GM21717 (cell line): Measurements from ENCODE around the gene SNX3.
"Not testable (repeated sequence)": the region's sequence is repeated elsewhere in the genome, so short reads cannot be mapped to it uniquely, and the experiment has no call there.

Experiments used
- ATAC-seq: cut with Tn5 transposase; IDR thresholded peaks from one replicate; pipeline ENCODE4 v1.9.1; 2021; ENCODE audit warnings: mild to moderate bottlenecking, moderate library complexity; ENCODE audit not compliant: unreplicated experiment

Gene SNX3

DNA sequence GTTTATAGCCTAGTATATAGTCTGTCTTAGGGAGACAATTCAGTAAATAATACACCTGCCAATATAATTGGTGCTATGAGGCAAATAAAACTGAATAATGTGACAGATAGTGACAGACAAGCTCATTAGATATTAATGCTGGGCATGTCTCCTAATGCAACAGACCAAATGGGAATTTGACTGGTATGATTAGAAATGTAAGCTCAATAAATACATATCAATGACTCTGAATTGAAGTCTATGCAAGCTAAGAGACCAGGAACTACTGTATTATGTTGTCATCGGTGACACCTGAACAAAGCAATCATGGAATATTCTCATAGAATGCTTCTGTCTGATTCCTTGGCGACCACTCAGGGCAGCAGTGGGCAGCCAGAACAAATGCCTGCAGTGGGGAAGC, 2.5 kb upstream of the SNX3 start:
- ATAC-seq = no peak

- ATAC-seq = peak; percentile 19
Measured at GRCh38 chr6:108260126-108260808, 573 bp downstream of the SNX3 start.

DNA sequence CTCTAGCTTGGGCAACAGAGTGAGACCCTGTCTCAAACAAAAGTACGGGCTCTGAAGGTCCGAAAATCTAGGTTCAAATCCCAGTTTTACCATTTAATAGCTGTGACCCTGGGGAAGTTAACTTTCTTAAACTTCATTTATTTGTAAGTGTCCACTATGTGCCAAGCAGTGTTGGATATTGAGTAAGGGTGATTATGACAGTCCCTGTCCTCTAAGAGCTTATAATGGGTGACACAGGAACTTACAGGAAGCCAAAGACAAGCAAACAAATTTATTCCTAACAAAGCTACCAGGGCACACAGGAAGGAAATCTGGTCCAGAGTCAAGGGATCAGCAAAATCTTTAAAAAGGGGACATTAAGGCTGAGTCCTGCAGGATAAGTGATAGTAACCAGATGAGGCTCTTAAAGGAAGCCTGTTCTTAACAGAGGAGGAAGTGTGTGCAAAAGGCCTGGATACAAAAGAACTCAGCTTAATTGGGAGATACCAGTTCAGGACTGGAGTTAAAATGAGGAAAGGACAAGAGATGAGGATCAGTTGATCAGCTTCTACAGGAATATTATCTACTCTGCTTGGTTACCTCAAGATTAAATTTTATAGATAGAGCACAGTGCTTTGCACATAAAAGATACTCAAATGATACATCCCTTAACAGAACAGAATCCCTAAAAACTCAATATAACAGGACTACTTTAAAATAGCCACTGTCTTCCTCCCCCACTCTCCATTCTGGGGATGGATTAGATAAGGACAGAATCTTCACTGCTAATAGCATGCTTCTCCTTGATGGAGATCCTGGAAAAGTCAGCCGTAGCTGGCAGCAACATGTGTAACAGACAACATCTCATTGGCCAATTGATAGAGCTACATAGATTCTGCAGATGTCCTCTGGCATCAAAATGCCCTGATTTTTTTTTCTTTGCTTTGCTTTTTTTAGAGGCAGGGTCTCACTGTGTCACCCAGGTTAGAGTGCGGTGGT, 6.1 kb downstream of the SNX3 start:
- no peak for ATAC-seq

- no peak for ATAC-seq
Measured at GRCh38 chr6:108253241-108253640, 7.6 kb downstream of the SNX3 start.

GRCh38 chr6:108252055-108252454, 8.8 kb downstream of the SNX3 start:
- ATAC-seq = no peak

- ATAC-seq = no peak
Measured at GRCh38 chr6:108251252-108251651, 9.6 kb downstream of the SNX3 start.

GRCh38 chr6:108250240-108250866, 10.5 kb downstream of the SNX3 start:
- no peak for ATAC-seq

GRCh38 chr6:108247965-108248536, 12.8 kb downstream of the SNX3 start:
- no peak for ATAC-seq

GRCh38 chr6:108245095-108245494, 15.7 kb downstream of the SNX3 start:
- ATAC-seq = not testable (repeated sequence)

DNA sequence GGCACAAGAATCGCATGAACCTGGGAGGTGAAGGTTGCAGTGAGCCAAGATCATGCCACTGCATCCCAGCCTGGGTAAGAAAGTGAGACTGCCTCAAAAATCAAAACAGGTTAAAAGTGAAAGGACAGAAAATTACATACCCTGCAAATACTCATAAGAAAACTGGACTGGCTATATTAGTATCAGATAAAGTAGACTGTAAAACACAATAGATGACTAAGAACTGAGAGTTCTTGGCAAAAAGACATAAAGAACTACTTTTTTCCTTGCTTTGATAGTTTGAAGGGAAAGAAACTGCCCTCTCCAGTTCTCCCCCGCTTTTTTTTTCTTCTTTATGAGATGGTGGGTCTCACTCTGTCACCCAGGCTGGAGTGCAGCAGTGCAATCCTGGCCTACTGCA, 17.0 kb downstream of the SNX3 start:
- ATAC-seq = no peak

DNA sequence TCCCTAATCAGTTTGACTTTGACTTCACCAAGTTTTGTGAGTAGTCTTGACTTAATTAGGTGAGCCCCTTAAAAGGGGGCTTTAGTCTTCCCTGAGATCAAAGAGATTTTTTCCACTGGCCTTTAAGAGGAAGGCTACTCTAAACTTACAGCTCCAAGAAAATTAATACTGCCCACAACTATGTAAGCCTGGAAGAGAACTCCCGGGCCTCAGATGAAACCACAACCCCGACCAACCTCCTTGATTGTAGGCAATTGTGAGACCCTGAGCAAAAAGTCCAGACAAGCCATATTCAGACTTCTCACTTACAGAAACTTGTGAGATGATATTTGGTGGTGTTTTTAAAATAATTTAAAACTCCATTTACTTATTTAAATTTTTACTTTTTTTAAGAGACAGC, 18.1 kb downstream of the SNX3 start:
- ATAC-seq = no peak

DNA sequence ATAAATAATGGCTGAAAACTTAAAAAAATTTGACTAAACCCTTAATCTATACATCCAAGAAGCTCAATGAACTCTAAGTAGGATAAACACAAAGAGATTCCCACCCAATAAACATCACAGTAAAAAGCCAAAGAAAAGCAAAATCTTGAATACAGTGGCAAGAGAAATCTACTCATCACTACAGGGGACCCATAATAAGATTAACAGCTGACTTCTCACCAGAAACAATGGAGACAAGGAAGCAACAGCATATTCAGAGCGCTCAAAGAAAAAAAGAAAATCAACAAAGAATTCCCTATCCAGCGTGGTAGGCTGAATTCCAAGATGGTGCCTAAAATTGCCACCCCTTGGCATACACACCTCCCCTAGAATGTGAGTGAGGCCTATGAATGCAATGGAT, 18.6 kb downstream of the SNX3 start:
- no peak for ATAC-seq

GRCh38 chr6:108238322-108238721, 22.5 kb downstream of the SNX3 start:
- ATAC-seq = no peak

DNA sequence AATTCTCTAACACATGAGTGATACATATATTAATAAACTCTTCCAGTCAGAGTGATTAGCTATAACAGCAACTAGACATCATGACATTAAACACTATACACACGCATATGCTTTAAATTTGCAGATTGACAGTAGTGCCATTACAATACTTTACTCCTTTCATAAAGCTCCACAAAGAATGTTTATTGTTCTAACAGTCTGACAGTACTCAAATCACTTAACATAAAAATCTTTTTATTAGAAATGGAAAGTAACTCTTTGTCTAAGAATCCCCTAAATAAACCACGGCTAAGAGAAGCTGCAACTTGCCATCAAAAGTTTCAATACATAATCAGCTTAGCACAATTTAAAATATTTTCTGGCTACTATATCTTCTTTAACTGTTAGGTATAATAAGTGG, 24.0 kb downstream of the SNX3 start:
- no peak for ATAC-seq

- ATAC-seq = no peak
Measured at GRCh38 chr6:108235127-108235526, 25.7 kb downstream of the SNX3 start.

DNA sequence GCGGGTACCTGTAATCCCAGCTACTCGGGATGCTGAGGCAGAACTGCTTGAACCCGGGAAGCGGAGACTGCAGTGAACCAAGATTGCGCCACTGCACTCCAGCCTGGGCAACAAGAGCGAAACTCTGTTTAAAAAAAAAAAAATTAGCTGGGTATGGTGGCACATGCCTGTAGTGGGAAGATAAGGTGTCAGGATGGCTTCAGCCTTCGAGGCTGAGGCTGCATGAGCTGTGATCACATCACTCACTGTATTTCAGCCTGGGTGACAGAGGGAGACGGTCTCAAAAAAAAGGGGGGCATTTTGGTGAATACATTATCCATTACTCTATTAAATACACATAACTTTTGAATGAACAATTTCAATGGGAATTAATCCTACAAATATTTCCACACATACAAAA, 32.4 kb downstream of the SNX3 start:
- ATAC-seq = no peak

- ATAC-seq = no peak
Measured at GRCh38 chr6:108227290-108227689, 33.5 kb downstream of the SNX3 start.

DNA sequence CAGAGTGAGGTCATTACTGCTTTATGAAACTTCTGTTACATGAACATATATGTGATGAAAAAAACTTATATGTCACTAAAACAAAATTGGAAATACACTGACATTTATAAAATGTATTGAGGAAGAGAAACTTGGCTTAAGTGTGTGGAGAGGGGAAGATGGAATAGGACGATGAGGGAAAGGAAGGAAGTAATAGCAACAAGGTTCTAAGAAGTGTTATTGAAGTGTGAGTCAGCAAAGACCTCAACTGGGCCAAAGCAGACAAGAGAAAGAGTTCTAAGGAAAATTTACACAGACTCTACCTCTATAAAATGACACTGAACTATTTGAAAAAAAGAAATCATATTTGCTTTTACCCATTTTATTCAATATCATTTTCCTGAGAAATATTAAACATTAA, 38.3 kb downstream of the SNX3 start:
- ATAC-seq = no peak

- ATAC-seq = no peak
Measured at GRCh38 chr6:108222064-108222463, 38.8 kb downstream of the SNX3 start.

DNA sequence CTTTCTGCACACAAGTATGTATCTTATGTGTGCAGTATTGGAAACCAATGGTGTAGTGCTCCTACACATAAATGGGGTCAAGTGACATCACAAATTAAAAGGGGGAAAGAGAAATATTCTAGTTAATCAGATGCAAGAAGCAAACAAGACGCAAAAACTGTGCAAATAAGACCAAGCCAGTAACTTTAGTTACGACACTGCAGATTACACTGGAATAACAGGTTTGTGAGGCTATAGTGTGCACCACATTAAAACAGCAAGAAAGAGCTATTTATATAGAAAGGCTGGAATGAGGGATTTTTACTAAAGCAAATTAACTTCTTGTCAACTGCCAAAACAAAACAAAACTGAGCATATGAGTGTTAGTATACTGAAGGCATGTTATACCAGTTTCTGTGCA, 49.2 kb downstream of the SNX3 start:
- ATAC-seq = no peak

- ATAC-seq = no peak
Measured at GRCh38 chr6:108210556-108210955, 50.3 kb downstream of the SNX3 start.
